ENCODE results near the gene RPUSD1. TPM values are rescaled to one million over a fixed set of nuclear protein-coding genes. Genes with fewer than 3 reads are reported as not detected.

RPUSD1 gene
- total and polyA plus RNA-seq, 2 donors (not counting 3 experiments of a cell fraction or from before 2014, with no cell fraction given): 46.2 to 55.8 TPM

DNA sequence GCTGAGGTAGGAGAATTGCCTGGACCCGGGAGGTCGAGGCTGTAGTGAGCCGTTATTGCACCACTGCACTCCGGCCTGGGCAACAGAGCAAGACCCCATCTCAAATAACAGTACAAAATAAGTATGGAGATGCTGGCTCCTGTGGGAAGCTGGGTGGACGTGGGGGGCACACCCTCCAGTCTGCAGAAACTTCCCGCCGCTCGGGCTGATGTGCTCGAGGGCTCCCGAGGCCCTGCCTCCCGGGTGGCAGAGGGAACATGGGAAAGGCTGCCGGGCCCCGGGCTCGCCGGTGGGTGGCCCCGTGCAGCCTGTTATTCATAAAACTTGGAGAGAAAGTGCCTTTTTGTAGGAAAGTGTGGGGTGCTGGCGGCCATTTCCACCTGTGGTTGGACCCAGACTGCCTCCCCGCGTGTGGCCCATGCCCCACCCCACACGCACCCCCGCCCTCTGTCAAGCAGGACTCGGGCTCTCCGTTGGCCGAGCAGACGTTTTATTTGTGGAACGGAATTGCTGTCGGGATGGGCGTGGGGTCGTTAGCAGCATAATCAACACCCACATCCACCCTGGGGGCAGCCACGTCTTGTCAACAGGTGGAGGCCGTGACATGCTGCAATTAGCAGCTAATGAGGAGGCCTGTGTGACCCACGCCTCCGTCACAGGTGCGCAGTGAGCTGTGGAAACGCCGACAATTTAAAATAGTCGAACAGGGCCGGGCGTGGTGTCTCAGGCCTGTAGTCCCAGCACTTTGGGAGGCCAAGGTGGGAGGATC, 40.0 kb downstream of the RPUSD1 start:
- BruUV-seq (replicated peaks): no TSS peak
- CTCF ChIA-PET: interaction anchor here (1.2 kb wide), 1 partner anchor 13 kb away, joined by 4 read pairs; the partner anchor contains the start of gene MSLN
- FAIRE-seq: no peak

More for the DNA sequence above, 40.0 kb downstream of the RPUSD1 start:
- no peak overlapping the region for H3K27ac ChIP-seq (ENCODE audit: insufficient read depth, low read depth, low read length)
- H3K9ac ChIP-seq (replicated peaks; ENCODE audit: extremely low read depth, insufficient read depth, low read length): no peak overlapping the region
- POLR2A ChIA-PET: interaction anchor here (0.7 kb wide), 1 partner anchor 36 kb away, joined by 3 read pairs; no protein-coding TSS in a partner anchor
- intact Hi-C loops (cut with micrococcal nuclease) (no loop called here), dilution Hi-C loops (cut with MboI; ENCODE audit: extremely low pct_ligation_motif_present, low sequenced_read_pairs) (no loop called here)
- H3K4me1 ChIP-seq (ENCODE audit: control insufficient read depth, extremely low read depth, insufficient read depth, low read length): no peaks in the 10 kb centered on the region
- H3K4me2 ChIP-seq (ENCODE audit: insufficient read depth, low read length): no peak overlapping the region
- H3K4me3 ChIP-seq (replicated peaks in 1 of 3; ENCODE audit: insufficient read depth in 1 of 3, low read depth in 1 of 3, low read length in 3 of 3): no peak overlapping the region
- H3K27me3 ChIP-seq (ENCODE audit: control insufficient read depth in 2 of 2, insufficient read depth in 2 of 2, low read length in 2 of 2): peaks cover 4% of the 10 kb centered on the region in 2 experiments
- DNase-seq (ENCODE audit: low read depth, low spot score): no peak
- H3K9me1 ChIP-seq (replicated peaks; ENCODE audit: control insufficient read depth, extremely low read depth, insufficient read depth, low read length): no peaks in the 10 kb centered on the region
- H3K79me2 ChIP-seq (ENCODE audit: control insufficient read depth, insufficient read depth, low read length): no peaks in the 10 kb centered on the region
- no peaks in the 10 kb centered on the region for H3K36me3 ChIP-seq (ENCODE audit: control insufficient read depth in 2 of 2, extremely low read depth in 1 of 2, insufficient read depth in 2 of 2, low read length in 2 of 2)
- no peaks in the 10 kb centered on the region for H3K9me3 ChIP-seq (replicated peaks; ENCODE audit: control insufficient read depth, insufficient read depth, low read length)
- no peak for TF ChIP-seq EZH2 (IDR thresholded peaks at IDR 0.05; ENCODE audit: borderline replicate concordance, low read depth, low read length, severe bottlenecking)
- TF ChIP-seq MAX (IDR thresholded peaks at IDR 0.05; ENCODE audit: insufficient read depth, insufficient read length): no peak
- TF ChIP-seq JUN (IDR thresholded peaks at IDR 0.05; ENCODE audit: borderline replicate concordance, insufficient read depth, insufficient read length, low read depth): no peak
- TF ChIP-seq, protein P1, sequence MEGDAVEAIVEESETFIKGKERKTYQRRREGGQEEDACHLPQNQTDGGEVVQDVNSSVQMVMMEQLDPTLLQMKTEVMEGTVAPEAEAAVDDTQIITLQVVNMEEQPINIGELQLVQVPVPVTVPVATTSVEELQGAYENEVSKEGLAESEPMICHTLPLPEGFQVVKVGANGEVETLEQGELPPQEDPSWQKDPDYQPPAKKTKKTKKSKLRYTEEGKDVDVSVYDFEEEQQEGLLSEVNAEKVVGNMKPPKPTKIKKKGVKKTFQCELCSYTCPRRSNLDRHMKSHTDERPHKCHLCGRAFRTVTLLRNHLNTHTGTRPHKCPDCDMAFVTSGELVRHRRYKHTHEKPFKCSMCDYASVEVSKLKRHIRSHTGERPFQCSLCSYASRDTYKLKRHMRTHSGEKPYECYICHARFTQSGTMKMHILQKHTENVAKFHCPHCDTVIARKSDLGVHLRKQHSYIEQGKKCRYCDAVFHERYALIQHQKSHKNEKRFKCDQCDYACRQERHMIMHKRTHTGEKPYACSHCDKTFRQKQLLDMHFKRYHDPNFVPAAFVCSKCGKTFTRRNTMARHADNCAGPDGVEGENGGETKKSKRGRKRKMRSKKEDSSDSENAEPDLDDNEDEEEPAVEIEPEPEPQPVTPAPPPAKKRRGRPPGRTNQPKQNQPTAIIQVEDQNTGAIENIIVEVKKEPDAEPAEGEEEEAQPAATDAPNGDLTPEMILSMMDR (IDR thresholded peaks at IDR 0.05; ENCODE audit: extremely low read depth in 1 of 2, insufficient read depth in 1 of 2, low read depth in 1 of 2, low read length in 2 of 2): no peak
- TF ChIP-seq GATA2 (IDR thresholded peaks at IDR 0.05; ENCODE audit: insufficient read depth, insufficient read length, low read depth, low read length): no peak
- TF ChIP-seq MYC (IDR thresholded peaks at IDR 0.05; ENCODE audit: low read depth, low read length): no peak
- no peak for TF ChIP-seq FOS (IDR thresholded peaks at IDR 0.05; ENCODE audit: borderline replicate concordance, insufficient read depth, low read length)
- no peak for TF ChIP-seq POLR2AphosphoS5 (IDR thresholded peaks at IDR 0.05; ENCODE audit: insufficient read depth, low read depth, low read length)
- H4K20me1 ChIP-seq (replicated peaks; ENCODE audit: control insufficient read depth, extremely low read depth, insufficient read depth, low read length): no peaks in the 10 kb centered on the region
- H2AFZ ChIP-seq (ENCODE audit: low read depth, low read length): no peak overlapping the region
